ENCODE data around the gene TOGARAM1. TPM values are rescaled to one million over a fixed set of nuclear protein-coding genes. Genes with fewer than 3 reads are reported as not detected.
A peak's percentile ranks its signal among the peaks of the same experiment; 100 is the strongest.

TOGARAM1 gene
- total RNA-seq, 1 experiment from 2014 or later = 6.4 TPM

GRCh38 chr14:44963044-44963528 is 1.1 kb downstream of the TOGARAM1 start (continued):
- TF ChIP-seq ZNF396 (CRISPR knock-in tag; IDR thresholded peaks at IDR 0.05; ENCODE audit: borderline replicate concordance) = no peak
- TF ChIP-seq ZNF121 (CRISPR knock-in tag; IDR thresholded peaks at IDR 0.05) = no peak
- TF ChIP-seq FOXJ3 (CRISPR knock-in tag; IDR thresholded peaks at IDR 0.05; ENCODE audit: borderline replicate concordance) = no peak

GRCh38 chr14:44963775-44964380 is 1.9 kb downstream of the TOGARAM1 start:
- Mint-ChIP-seq H3K27me3 (ENCODE audit: low read depth) (no peaks in the 10 kb centered on the region), H3K27ac (no peak overlapping the region), H3K4me1 (peaks cover 51% of the 10 kb centered on the region), H3K36me3 (no peaks in the 10 kb centered on the region), H3K4me3 (no peak overlapping the region), H3K9me3 (no peaks in the 10 kb centered on the region)
- ChIA-PET POLR2A (no interaction called here), CTCF (interaction anchor here (1.2 kb wide), 1 partner anchor 289 kb away, joined by 3 read pairs; the partner anchor contains the start of gene MIS18BP1)
- ATAC-seq (no peak), DNase-seq (ENCODE audit: low spot score) (no peak)
- TF ChIP-seq E2F4 (CRISPR knock-in tag; IDR thresholded peaks at IDR 0.05; ENCODE audit: borderline replicate concordance, low read depth) (no peak), HMGXB4 (CRISPR knock-in tag; IDR thresholded peaks at IDR 0.05) (no peak), ATF3 (CRISPR knock-in tag; conservative IDR thresholded peaks at IDR 0.05) (no peak), ZNF219 (CRISPR knock-in tag; IDR thresholded peaks at IDR 0.05; ENCODE audit: borderline replicate concordance) (no peak), NR1H2 (CRISPR knock-in tag; IDR thresholded peaks at IDR 0.05) (no peak), MYBL2 (CRISPR knock-in tag; IDR thresholded peaks at IDR 0.05) (no peak)

GRCh38 chr14:44966601-44967336 is 4.8 kb downstream of the TOGARAM1 start:
- no peaks in the 10 kb centered on the region for H3K27me3 Mint-ChIP-seq (ENCODE audit: low read depth)
- CTCF ChIA-PET = no interaction called here
- peaks cover 35% of the 10 kb centered on the region for H3K4me1 Mint-ChIP-seq
- H3K4me3 Mint-ChIP-seq = peak overlapping the region; percentile 46
- H3K27ac Mint-ChIP-seq = 0 out of 2 replicates have a peak overlapping the region, but pooled peaks have one; percentile 42
- H3K9me3 Mint-ChIP-seq = 0 out of 2 replicates have a peak, but pooled peaks cover 4% of the 10 kb centered on the region
- TF ChIP-seq CDX4 (CRISPR knock-in tag; IDR thresholded peaks at IDR 0.05; ENCODE audit: borderline replicate concordance) = no peak
- 0 out of 2 replicates have a peak, but pooled peaks have one; percentile 31 for TF ChIP-seq GTF2I (CRISPR knock-in tag; conservative IDR thresholded peaks at IDR 0.05)
- TF ChIP-seq ZNF121 (CRISPR knock-in tag; IDR thresholded peaks at IDR 0.05) = peak; percentile 89; the same call in 1 of the 2 replicates
- ATAC-seq (no peak), DNase-seq (ENCODE audit: low spot score) (no peak)
- POLR2A ChIA-PET = no interaction called here
- peaks cover 10% of the 10 kb centered on the region for H3K36me3 Mint-ChIP-seq

GRCh38 chr14:44968714-44969113 is 6.7 kb downstream of the TOGARAM1 start:
- H3K27me3 Mint-ChIP-seq (ENCODE audit: low read depth) = no peaks in the 10 kb centered on the region
- peak overlapping the region; percentile 12; the same call in 1 of the 2 replicates for H3K4me3 Mint-ChIP-seq
- ATAC-seq (no peak), DNase-seq (ENCODE audit: low spot score) (no peak)
- H3K9me3 Mint-ChIP-seq = 0 out of 2 replicates have a peak, but pooled peaks cover 4% of the 10 kb centered on the region
- no peak overlapping the region for H3K27ac Mint-ChIP-seq
- TF ChIP-seq ZBTB21 (CRISPR knock-in tag; IDR thresholded peaks at IDR 0.05; ENCODE audit: borderline replicate concordance) (no peak), TEAD4 (CRISPR knock-in tag; IDR thresholded peaks at IDR 0.05) (no peak), TEAD1 (CRISPR knock-in tag; IDR thresholded peaks at IDR 0.05) (no peak), FOXK1 (CRISPR knock-in tag; IDR thresholded peaks at IDR 0.05) (no peak), ZNF219 (CRISPR knock-in tag; IDR thresholded peaks at IDR 0.05; ENCODE audit: borderline replicate concordance) (no peak), NFATC4 (CRISPR knock-in tag; IDR thresholded peaks at IDR 0.05) (no peak), GRHL2 (CRISPR knock-in tag; IDR thresholded peaks at IDR 0.05; ENCODE audit: insufficient replicate concordance, severe bottlenecking) (no peak), ZNF263 (CRISPR knock-in tag; IDR thresholded peaks at IDR 0.05; ENCODE audit: low read depth) (no peak), E2F4 (CRISPR knock-in tag; IDR thresholded peaks at IDR 0.05; ENCODE audit: borderline replicate concordance, low read depth) (no peak), ATF3 (CRISPR knock-in tag; conservative IDR thresholded peaks at IDR 0.05) (no peak), ZNF138 (CRISPR knock-in tag; conservative IDR thresholded peaks at IDR 0.05) (no peak), TCF7 (CRISPR knock-in tag; IDR thresholded peaks at IDR 0.05; ENCODE audit: low read depth) (no peak), EMX1 (CRISPR knock-in tag; IDR thresholded peaks at IDR 0.05) (no peak), NR1H2 (CRISPR knock-in tag; IDR thresholded peaks at IDR 0.05) (no peak), CDX4 (CRISPR knock-in tag; IDR thresholded peaks at IDR 0.05; ENCODE audit: borderline replicate concordance) (no peak)
- CTCF ChIA-PET = interaction anchor here (0.5 kb wide), 1 partner anchor 13 kb away, joined by 3 read pairs; no protein-coding TSS in a partner anchor
- H3K36me3 Mint-ChIP-seq = peaks cover 10% of the 10 kb centered on the region
- H3K4me1 Mint-ChIP-seq = peaks cover 32% of the 10 kb centered on the region
- POLR2A ChIA-PET = no interaction called here

All from WTC11 (cell line).